ENCODE data around the gene ACTMAP. TPM values are rescaled to one million over a fixed set of nuclear protein-coding genes. Genes with fewer than 3 reads are reported as not detected.

Gene ACTMAP
- total and polyA plus RNA-seq, 9 of the 15 experiments (the other 6 are each of a cell fraction or from before 2014, with no cell fraction given): 1.7 to 16.6 (median 4.9) TPM

DNA sequence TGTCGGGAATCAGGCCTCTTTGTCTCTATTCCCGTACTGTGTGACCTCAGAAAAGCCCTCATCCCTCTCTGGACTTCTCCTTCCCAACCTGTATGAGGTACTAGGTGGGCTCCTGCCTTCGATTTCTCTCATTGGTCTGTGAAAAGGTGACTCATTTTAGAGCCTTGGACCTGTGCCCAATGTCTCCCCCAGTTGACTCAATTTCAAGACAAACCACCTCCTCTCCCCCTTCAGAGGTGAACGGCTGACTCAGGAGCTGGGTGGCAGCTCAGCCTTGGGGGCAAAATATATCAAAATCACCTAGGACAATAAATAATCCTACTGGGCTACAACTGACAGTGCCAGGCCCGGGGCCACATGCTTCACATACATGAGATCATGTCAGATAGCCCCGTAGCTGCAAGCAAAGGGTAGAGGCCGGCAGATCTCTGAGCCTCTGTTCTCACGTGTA is 34.2 kb downstream of the ACTMAP start:
- Histone ChIP-seq H2AFZ (ENCODE audit: low read depth, low read length) (peak overlapping the region; percentile 78), H3K9ac (ENCODE audit: insufficient read depth in 1 of 2, low read depth in 2 of 2, low read length in 2 of 2) (peak overlapping the region; percentile 79 to 90; a peak in 3 of 4 replicates), H3K36me3 (ENCODE audit: control insufficient read depth, insufficient read depth, low read length) (peaks cover 11% of the 10 kb centered on the region; the same call in 2 of the 3 replicates), H3K27me3 (ENCODE audit: control insufficient read depth in 2 of 2, insufficient read depth in 2 of 2, low read length in 2 of 2) (no peaks in the 10 kb centered on the region), H3K4me2 (ENCODE audit: insufficient read depth, low read length) (peak overlapping the region; percentile 93), H3K9me1 (ENCODE audit: control insufficient read depth, insufficient read depth, low read length) (no peaks in the 10 kb centered on the region), H3K27ac (ENCODE audit: extremely low read depth, low read depth, low read length) (peak overlapping the region; percentile 80), H3K4me1 (replicated peaks in 1 of 2; ENCODE audit: control insufficient read depth in 2 of 2, insufficient read depth in 2 of 2, low read length in 2 of 2) (peaks cover 21 to 55% of the 10 kb centered on the region in 2 experiments), H3K9me3 (replicated peaks; ENCODE audit: control insufficient read depth, insufficient read depth, low read depth, low read length) (no peaks in the 10 kb centered on the region), H3K79me2 (ENCODE audit: control insufficient read depth, insufficient read depth, low read length) (peaks cover 52% of the 10 kb centered on the region), H3K4me3 (peak overlapping the region; percentile 62), H4K20me1 (replicated peaks; ENCODE audit: control insufficient read depth, insufficient read depth, low read length) (no peaks in the 10 kb centered on the region)
- peak; percentile 82 for FAIRE-seq
- POLR2A ChIA-PET: interaction anchor here (0.5 to 1.4 kb wide), 3 partner anchors 33 to 80 kb away, joined by 4 to 8 read pairs (median 5); partner anchors contain the start of genes ACTMAP and SNRPA
- intact Hi-C loops (cut with micrococcal nuclease): loop anchor here (2.0 kb wide), 1 partner anchor 35 kb away; the partner anchor contains the start of genes ACTMAP and SNRPA
- no peak for ATAC-seq
- CTCF ChIA-PET (ENCODE audit: low intra/inter-chr PET ratio): no interaction called here
- peak; percentile 54 to 79 (median 54) for DNase-seq (ENCODE audit: extremely low read depth in 1 of 4, low spot score in 3 of 4)
- in situ Hi-C loops (cut with MboI): no loop called here
- 1% methylated on average over 8 of the region's 8 CpGs for WGBS (ENCODE audit: insufficient coverage, low coverage, missing lambda C conversion rate)
- BruUV-seq (replicated peaks): no TSS peak
- peak; percentile 84; the same call in 1 of the 2 replicates for TF ChIP-seq FOSL1 (tag; conservative IDR thresholded peaks at IDR 0.05)
- peak; percentile 52 for TF ChIP-seq ZFP36 (IDR thresholded peaks at IDR 0.05; ENCODE audit: low read depth, low read length, partially characterized antibody)
- peak; percentile 87 for TF ChIP-seq NFIC (IDR thresholded peaks at IDR 0.05)
- TF ChIP-seq TAF1 (IDR thresholded peaks at IDR 0.05; ENCODE audit: control insufficient read depth, extremely low read depth, insufficient read depth, low read length, severe bottlenecking): peak; percentile 33
- TF ChIP-seq, protein P1, sequence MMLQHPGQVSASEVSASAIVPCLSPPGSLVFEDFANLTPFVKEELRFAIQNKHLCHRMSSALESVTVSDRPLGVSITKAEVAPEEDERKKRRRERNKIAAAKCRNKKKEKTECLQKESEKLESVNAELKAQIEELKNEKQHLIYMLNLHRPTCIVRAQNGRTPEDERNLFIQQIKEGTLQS (IDR thresholded peaks at IDR 0.05): peak; percentile 86
- TF ChIP-seq, protein P1 (CRISPR knock-in tag; conservative IDR thresholded peaks at IDR 0.05): no peak
- TF ChIP-seq, protein P2, sequence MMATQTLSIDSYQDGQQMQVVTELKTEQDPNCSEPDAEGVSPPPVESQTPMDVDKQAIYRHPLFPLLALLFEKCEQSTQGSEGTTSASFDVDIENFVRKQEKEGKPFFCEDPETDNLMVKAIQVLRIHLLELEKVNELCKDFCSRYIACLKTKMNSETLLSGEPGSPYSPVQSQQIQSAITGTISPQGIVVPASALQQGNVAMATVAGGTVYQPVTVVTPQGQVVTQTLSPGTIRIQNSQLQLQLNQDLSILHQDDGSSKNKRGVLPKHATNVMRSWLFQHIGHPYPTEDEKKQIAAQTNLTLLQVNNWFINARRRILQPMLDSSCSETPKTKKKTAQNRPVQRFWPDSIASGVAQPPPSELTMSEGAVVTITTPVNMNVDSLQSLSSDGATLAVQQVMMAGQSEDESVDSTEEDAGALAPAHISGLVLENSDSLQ (IDR thresholded peaks at IDR 0.05): 0 out of 2 replicates have a peak, but pooled peaks have one; percentile 2
- TF ChIP-seq, protein P3, sequence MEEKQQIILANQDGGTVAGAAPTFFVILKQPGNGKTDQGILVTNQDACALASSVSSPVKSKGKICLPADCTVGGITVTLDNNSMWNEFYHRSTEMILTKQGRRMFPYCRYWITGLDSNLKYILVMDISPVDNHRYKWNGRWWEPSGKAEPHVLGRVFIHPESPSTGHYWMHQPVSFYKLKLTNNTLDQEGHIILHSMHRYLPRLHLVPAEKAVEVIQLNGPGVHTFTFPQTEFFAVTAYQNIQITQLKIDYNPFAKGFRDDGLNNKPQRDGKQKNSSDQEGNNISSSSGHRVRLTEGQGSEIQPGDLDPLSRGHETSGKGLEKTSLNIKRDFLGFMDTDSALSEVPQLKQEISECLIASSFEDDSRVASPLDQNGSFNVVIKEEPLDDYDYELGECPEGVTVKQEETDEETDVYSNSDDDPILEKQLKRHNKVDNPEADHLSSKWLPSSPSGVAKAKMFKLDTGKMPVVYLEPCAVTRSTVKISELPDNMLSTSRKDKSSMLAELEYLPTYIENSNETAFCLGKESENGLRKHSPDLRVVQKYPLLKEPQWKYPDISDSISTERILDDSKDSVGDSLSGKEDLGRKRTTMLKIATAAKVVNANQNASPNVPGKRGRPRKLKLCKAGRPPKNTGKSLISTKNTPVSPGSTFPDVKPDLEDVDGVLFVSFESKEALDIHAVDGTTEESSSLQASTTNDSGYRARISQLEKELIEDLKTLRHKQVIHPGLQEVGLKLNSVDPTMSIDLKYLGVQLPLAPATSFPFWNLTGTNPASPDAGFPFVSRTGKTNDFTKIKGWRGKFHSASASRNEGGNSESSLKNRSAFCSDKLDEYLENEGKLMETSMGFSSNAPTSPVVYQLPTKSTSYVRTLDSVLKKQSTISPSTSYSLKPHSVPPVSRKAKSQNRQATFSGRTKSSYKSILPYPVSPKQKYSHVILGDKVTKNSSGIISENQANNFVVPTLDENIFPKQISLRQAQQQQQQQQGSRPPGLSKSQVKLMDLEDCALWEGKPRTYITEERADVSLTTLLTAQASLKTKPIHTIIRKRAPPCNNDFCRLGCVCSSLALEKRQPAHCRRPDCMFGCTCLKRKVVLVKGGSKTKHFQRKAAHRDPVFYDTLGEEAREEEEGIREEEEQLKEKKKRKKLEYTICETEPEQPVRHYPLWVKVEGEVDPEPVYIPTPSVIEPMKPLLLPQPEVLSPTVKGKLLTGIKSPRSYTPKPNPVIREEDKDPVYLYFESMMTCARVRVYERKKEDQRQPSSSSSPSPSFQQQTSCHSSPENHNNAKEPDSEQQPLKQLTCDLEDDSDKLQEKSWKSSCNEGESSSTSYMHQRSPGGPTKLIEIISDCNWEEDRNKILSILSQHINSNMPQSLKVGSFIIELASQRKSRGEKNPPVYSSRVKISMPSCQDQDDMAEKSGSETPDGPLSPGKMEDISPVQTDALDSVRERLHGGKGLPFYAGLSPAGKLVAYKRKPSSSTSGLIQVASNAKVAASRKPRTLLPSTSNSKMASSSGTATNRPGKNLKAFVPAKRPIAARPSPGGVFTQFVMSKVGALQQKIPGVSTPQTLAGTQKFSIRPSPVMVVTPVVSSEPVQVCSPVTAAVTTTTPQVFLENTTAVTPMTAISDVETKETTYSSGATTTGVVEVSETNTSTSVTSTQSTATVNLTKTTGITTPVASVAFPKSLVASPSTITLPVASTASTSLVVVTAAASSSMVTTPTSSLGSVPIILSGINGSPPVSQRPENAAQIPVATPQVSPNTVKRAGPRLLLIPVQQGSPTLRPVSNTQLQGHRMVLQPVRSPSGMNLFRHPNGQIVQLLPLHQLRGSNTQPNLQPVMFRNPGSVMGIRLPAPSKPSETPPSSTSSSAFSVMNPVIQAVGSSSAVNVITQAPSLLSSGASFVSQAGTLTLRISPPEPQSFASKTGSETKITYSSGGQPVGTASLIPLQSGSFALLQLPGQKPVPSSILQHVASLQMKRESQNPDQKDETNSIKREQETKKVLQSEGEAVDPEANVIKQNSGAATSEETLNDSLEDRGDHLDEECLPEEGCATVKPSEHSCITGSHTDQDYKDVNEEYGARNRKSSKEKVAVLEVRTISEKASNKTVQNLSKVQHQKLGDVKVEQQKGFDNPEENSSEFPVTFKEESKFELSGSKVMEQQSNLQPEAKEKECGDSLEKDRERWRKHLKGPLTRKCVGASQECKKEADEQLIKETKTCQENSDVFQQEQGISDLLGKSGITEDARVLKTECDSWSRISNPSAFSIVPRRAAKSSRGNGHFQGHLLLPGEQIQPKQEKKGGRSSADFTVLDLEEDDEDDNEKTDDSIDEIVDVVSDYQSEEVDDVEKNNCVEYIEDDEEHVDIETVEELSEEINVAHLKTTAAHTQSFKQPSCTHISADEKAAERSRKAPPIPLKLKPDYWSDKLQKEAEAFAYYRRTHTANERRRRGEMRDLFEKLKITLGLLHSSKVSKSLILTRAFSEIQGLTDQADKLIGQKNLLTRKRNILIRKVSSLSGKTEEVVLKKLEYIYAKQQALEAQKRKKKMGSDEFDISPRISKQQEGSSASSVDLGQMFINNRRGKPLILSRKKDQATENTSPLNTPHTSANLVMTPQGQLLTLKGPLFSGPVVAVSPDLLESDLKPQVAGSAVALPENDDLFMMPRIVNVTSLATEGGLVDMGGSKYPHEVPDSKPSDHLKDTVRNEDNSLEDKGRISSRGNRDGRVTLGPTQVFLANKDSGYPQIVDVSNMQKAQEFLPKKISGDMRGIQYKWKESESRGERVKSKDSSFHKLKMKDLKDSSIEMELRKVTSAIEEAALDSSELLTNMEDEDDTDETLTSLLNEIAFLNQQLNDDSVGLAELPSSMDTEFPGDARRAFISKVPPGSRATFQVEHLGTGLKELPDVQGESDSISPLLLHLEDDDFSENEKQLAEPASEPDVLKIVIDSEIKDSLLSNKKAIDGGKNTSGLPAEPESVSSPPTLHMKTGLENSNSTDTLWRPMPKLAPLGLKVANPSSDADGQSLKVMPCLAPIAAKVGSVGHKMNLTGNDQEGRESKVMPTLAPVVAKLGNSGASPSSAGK (IDR thresholded peaks at IDR 0.05): peak; percentile 4; the same call in 1 of the 2 replicates

Measured in K562 (cell line).